GM12878 (cell line): ENCODE data around the gene HOXB3. TPM values are rescaled to one million over a fixed set of nuclear protein-coding genes. Genes with fewer than 3 reads are reported as not detected.

Source experiments
- ATAC-seq: fragments of 200-7000 bp; cut with Tn5 transposase; 3 replicates; pipeline ENCODE4 v1.9.1; 2020; ENCODE audit warnings: mild to moderate bottlenecking, moderate library complexity
- BruUV-seq: library from RNA; stranded (reverse); fragments of 400-500 nt; replicated peaks from 2 replicates; lab custom pipeline; 2021; lab: Mats Ljungman, UMichigan
- CTCF ChIA-PET: fragments of 300-600 bp; sonication (Branson Sonifier 250); formaldehyde crosslinking; extraction: SDS; loops from one replicate; lab custom pipeline; 2021; ENCODE audit warnings: inconsistent platforms; lab: Yijun Ruan, JAX
- POLR2A ChIA-PET: fragments of 350-600 bp; formaldehyde crosslinking; extraction: SDS; loops from one replicate; lab custom pipeline; 2021; ENCODE audit warnings: inconsistent platforms; lab: Charles Lee
- RAD21 ChIA-PET: fragments of 300-600 bp; sonication (Branson Sonifier 250); formaldehyde crosslinking; loops from one replicate; lab custom pipeline; 2023; ENCODE audit warnings: antibody characterized with exemption; ENCODE audit not compliant: unreplicated experiment; lab: Charles Lee
- SMC1A ChIA-PET: fragments of 300-600 bp; sonication (Branson Sonifier 250); formaldehyde crosslinking; loops from one replicate; lab custom pipeline; 2023; ENCODE audit not compliant: unreplicated experiment, uncharacterized antibody; lab: Charles Lee
- DNase-seq: peaks from one replicate; pipeline ENCODE4 v3.0.0-alpha.2; 2011; ENCODE audit warnings: low read depth, low spot score
- FAIRE-seq: peaks from 3 replicates; lab custom pipeline; 2011; peaks lifted over from hg19 to GRCh38; lab: Jason Lieb, UNC
- H2AFZ ChIP-seq: 2 replicates; pipeline ENCODE4 v1.6.0; 2011; ENCODE audit warnings: low read depth, low read length, control low read depth; ENCODE audit not compliant: control insufficient read depth
- H3K27ac ChIP-seq: 2 replicates; pipeline ENCODE4 v1.5.1; 2011; ENCODE audit warnings: control low read depth; ENCODE audit not compliant: control insufficient read depth, insufficient read depth
- H3K27me3 ChIP-seq, 2 experiments: replicated peaks in 1 of 2; 2 replicates each; pipeline versions ENCODE4 v1.6.0 to v1.6.1; 2011; ENCODE audit warnings: low read length in 1 of 2; ENCODE audit not compliant: control insufficient read depth in 2 of 2, insufficient read depth in 2 of 2
- H3K36me3 ChIP-seq, 2 experiments: 2 replicates each; pipeline ENCODE4 v1.5.1; 2011; ENCODE audit warnings: low read length in 1 of 2; ENCODE audit not compliant: control insufficient read depth in 2 of 2, insufficient read depth in 2 of 2
- H3K4me1 ChIP-seq: 2 replicates; pipeline ENCODE4 v1.6.1; 2011; ENCODE audit warnings: mild to moderate bottlenecking, low read length, moderate library complexity, mixed read lengths; ENCODE audit not compliant: control insufficient read depth, insufficient read depth
- H3K4me2 ChIP-seq: 2 replicates; pipeline ENCODE4 v1.6.0; 2011; ENCODE audit warnings: control low read depth; ENCODE audit not compliant: control insufficient read depth, insufficient read depth
- H3K4me3 ChIP-seq: fragments of 200-600 bp; sonication (generic); 2 replicates; pipeline ENCODE4 v1.5.1; 2016
- H3K79me2 ChIP-seq: 2 replicates; pipeline ENCODE4 v1.6.0; 2011; ENCODE audit warnings: low read length; ENCODE audit not compliant: control insufficient read depth, insufficient read depth
- H3K9ac ChIP-seq: 2 replicates; pipeline ENCODE4 v1.8.0; 2011; ENCODE audit warnings: low read length, control low read depth, mixed read lengths; ENCODE audit not compliant: control insufficient read depth, insufficient read depth
- H3K9me3 ChIP-seq: replicated peaks from 3 replicates; pipeline ENCODE4 v1.5.1; 2011; ENCODE audit warnings: mild to moderate bottlenecking, low read length; ENCODE audit not compliant: control insufficient read depth, insufficient read depth
- H4K20me1 ChIP-seq: 2 replicates; pipeline ENCODE4 v1.6.0; 2011; ENCODE audit not compliant: control insufficient read depth, insufficient read depth
- CHD2 ChIP-seq: IDR thresholded peaks from 2 replicates; pipeline ENCODE4 v1.6.1; 2011; ENCODE audit warnings: low read depth, low read length, improper control_type of control experiment, borderline replicate concordance
- IKZF2 ChIP-seq, 2 experiments: fragments of 450-650 bp; IDR thresholded peaks; 2 replicates each; pipeline ENCODE4 v1.6.1; 2017; ENCODE audit warnings: mild to moderate bottlenecking in 2 of 2, moderate library complexity in 2 of 2
- MXI1 ChIP-seq: fragments of 150-350 bp; IDR thresholded peaks from 2 replicates; pipeline ENCODE4 v1.6.1; 2011; ENCODE audit warnings: low read depth, mild to moderate bottlenecking, inconsistent platforms, low read length, improper control_type of control experiment
- MYC ChIP-seq: IDR thresholded peaks from 2 replicates; pipeline ENCODE4 v1.6.1; 2011; ENCODE audit warnings: mild to moderate bottlenecking, low read length, moderate library complexity, inconsistent platforms; ENCODE audit not compliant: insufficient read depth, insufficient replicate concordance, insufficient read length, severe bottlenecking
- NFXL1 ChIP-seq: fragments of 450-650 bp; IDR thresholded peaks from 2 replicates; pipeline ENCODE4 v1.6.1; 2017; ENCODE audit warnings: antibody characterized with exemption, mild to moderate bottlenecking, borderline replicate concordance
- NR2C1 ChIP-seq: fragments of 450-650 bp; IDR thresholded peaks from 2 replicates; pipeline ENCODE4 v1.6.1; 2017; ENCODE audit warnings: antibody characterized with exemption, mild to moderate bottlenecking, moderate library complexity
- RBBP5 ChIP-seq: fragments of 200-600 bp; sonication (generic); conservative IDR thresholded peaks from 2 replicates; pipeline ENCODE4 v1.6.1; 2016
- RFX5 ChIP-seq: IDR thresholded peaks from 2 replicates; pipeline ENCODE4 v1.6.1; 2011; ENCODE audit warnings: low read depth, low read length, improper control_type of control experiment
- RUNX3 ChIP-seq: IDR thresholded peaks from 2 replicates; pipeline ENCODE4 v1.6.1; 2012; ENCODE audit warnings: low read length, inconsistent platforms
- SMAD1 ChIP-seq: fragments of 450-650 bp; IDR thresholded peaks from 2 replicates; pipeline ENCODE4 v1.6.1; 2018; ENCODE audit warnings: mild to moderate bottlenecking, low read depth; ENCODE audit not compliant: partially characterized antibody
- YBX1 ChIP-seq: fragments of 450-650 bp; IDR thresholded peaks from 2 replicates; pipeline ENCODE4 v1.6.1; 2016; ENCODE audit warnings: antibody characterized with exemption
- WGBS: methylation state at CpG from one replicate; pipeline ENCODE4 v1.1.6; 2016; ENCODE audit warnings: low lambda C conversion rate; ENCODE audit not compliant: insufficient replicate concordance, insufficient coverage; ENCODE audit errors: missing lambda C conversion rate; 5-methylcytosine and 5-hydroxymethylcytosine counted together
- in situ Hi-C: fragments of 300-500 bp; cut with MboI; formaldehyde crosslinking; loops from 9 replicates; pipeline ENCODE4 v1.14.3; 2018; ENCODE audit warnings: mixed read lengths
- intact Hi-C: fragments of 100-400 bp; cut with micrococcal nuclease; formaldehyde crosslinking; loops from one replicate; pipeline ENCODE4 v1.14.2; 2022; ENCODE audit not compliant: unreplicated experiment
- polyA plus RNA-seq, 11 experiments: library from polyadenylated mRNA; depleted of rRNA in 4 of 11; unstranded in 6 of 11; stranded (reverse) in 5 of 11; fragments of >200 nt; fragmentation: Nextera tagmentation in 4 of 11; fragmentation: Illumina TruSeq in 1 of 11; extraction: Ambion mirVana in 4 of 11; extraction: Trizol in 1 of 11; gene quantifications; 1 replicate in 1 of 11; 2 replicates in 10 of 11; pipeline versions ENCODE4 v1.2.1 to v1.2.3, GENCODE V29; 2011 to 2016; ENCODE audit warnings: inconsistent platforms in 2 of 11, missing spikeins in 2 of 11, low read depth in 1 of 11
- total RNA-seq, 4 experiments: library from RNA; depleted of rRNA in 3 of 4; stranded (reverse); fragments of >200 nt in 3 of 4; fragmentation: Illumina TruSeq in 1 of 4; extraction: Trizol in 1 of 4; gene quantifications; 2 replicates each; pipeline versions ENCODE4 v1.2.1 to v1.2.3, GENCODE V29; 2013 to 2021
- TF ChIP-seq, protein P1 (sequence below): fragments of 450-650 bp; IDR thresholded peaks from 2 replicates; pipeline ENCODE4 v1.6.1; 2016; ENCODE audit warnings: mild to moderate bottlenecking, moderate library complexity, borderline replicate concordance
- TF ChIP-seq, protein P2 (sequence below): fragments of 450-650 bp; conservative IDR thresholded peaks from 2 replicates; pipeline ENCODE4 v1.6.1; 2017; ENCODE audit warnings: mild to moderate bottlenecking, moderate library complexity

The HOXB3 gene
- total and polyA plus RNA-seq, 10 of the 15 experiments (the other 5 are each of a cell fraction or from before 2014, with no cell fraction given): 0.19 to 7.7 (median 2.9) TPM

DNA sequence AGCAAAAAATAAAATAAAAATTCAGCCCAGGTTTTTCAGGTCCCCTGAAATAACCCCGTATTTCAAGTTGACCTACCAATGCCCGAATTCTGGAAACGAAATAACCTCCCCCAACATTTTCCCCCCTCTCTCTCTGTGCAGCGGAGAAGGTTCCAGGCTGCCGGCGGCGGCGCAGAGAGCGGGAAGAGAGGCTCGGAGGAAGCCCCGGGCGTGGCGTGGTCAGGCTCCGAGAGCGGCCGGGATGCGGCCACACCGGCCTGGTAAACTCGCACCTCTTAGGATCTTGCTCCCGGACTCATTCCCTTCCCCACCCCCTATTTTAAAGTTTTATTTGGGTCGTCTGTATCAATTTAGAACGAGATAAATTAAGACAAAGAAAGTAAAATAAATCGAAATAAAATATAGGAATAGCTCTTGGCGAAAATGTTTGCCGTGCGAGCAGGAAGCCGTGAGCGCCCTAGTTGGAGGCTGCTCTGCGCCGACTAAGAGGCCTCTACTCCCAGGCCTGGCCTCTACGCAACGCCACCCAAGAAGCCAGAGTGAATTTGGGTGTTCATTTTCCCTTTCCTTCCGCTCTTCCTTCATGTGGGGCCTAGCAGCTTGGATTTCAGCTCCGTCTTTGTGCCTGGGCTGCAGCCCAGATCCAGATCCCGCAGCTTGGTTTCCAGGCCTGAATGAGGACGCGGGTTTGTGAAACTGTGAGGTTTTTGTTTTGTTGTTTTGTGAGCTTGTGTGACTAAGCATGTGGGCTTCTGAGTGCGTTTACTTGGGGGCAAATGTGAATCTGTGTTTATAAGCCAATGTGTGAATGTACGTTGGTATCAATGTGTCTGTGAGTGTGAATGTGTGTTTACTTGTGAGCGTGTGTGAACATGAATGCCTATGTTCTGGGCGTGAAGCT is 16.2 kb upstream of the HOXB3 start:
- Histone ChIP-seq H3K4me3 (no peak overlapping the region), H2AFZ (no peak overlapping the region), H3K79me2 (no peaks in the 10 kb centered on the region), H3K27ac (no peak overlapping the region), H3K9me3 (no peaks in the 10 kb centered on the region), H4K20me1 (no peaks in the 10 kb centered on the region), H3K27me3 (peaks cover 5 to 9% of the 10 kb centered on the region in 2 experiments), H3K36me3 (no peaks in the 10 kb centered on the region), H3K4me1 (peaks cover 5% of the 10 kb centered on the region), H3K4me2 (no peak overlapping the region), H3K9ac (no peak overlapping the region)
- SMC1A ChIA-PET: interaction anchor here (1.2 to 1.3 kb wide), 2 partner anchors 9 to 12 kb away, joined by 3 to 4 read pairs; no protein-coding TSS in a partner anchor
- ATAC-seq: no peak
- no peak for FAIRE-seq
- no peak for DNase-seq
- RAD21 ChIA-PET: interaction anchor here (0.8 to 1.4 kb wide), 3 partner anchors 12 to 272 kb away, joined by 3 to 5 read pairs (median 3); partner anchors contain the start of gene HOXB5
- BruUV-seq: no TSS peak
- TF ChIP-seq, protein P1, sequence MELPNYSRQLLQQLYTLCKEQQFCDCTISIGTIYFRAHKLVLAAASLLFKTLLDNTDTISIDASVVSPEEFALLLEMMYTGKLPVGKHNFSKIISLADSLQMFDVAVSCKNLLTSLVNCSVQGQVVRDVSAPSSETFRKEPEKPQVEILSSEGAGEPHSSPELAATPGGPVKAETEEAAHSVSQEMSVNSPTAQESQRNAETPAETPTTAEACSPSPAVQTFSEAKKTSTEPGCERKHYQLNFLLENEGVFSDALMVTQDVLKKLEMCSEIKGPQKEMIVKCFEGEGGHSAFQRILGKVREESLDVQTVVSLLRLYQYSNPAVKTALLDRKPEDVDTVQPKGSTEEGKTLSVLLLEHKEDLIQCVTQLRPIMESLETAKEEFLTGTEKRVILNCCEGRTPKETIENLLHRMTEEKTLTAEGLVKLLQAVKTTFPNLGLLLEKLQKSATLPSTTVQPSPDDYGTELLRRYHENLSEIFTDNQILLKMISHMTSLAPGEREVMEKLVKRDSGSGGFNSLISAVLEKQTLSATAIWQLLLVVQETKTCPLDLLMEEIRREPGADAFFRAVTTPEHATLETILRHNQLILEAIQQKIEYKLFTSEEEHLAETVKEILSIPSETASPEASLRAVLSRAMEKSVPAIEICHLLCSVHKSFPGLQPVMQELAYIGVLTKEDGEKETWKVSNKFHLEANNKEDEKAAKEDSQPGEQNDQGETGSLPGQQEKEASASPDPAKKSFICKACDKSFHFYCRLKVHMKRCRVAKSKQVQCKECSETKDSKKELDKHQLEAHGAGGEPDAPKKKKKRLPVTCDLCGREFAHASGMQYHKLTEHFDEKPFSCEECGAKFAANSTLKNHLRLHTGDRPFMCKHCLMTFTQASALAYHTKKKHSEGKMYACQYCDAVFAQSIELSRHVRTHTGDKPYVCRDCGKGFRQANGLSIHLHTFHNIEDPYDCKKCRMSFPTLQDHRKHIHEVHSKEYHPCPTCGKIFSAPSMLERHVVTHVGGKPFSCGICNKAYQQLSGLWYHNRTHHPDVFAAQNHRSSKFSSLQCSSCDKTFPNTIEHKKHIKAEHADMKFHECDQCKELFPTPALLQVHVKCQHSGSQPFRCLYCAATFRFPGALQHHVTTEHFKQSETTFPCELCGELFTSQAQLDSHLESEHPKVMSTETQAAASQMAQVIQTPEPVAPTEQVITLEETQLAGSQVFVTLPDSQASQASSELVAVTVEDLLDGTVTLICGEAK: no peak
- TF ChIP-seq CHD2 (no peak), MXI1 (no peak), NR2C1 (no peak), SMAD1 (no peak), NFXL1 (no peak), YBX1 (no peak), RBBP5 (no peak), MYC (no peak), IKZF2 (IDR thresholded peaks at IDR 0.05) (no peak), RUNX3 (no peak), RFX5 (no peak)
- TF ChIP-seq, protein P2, sequence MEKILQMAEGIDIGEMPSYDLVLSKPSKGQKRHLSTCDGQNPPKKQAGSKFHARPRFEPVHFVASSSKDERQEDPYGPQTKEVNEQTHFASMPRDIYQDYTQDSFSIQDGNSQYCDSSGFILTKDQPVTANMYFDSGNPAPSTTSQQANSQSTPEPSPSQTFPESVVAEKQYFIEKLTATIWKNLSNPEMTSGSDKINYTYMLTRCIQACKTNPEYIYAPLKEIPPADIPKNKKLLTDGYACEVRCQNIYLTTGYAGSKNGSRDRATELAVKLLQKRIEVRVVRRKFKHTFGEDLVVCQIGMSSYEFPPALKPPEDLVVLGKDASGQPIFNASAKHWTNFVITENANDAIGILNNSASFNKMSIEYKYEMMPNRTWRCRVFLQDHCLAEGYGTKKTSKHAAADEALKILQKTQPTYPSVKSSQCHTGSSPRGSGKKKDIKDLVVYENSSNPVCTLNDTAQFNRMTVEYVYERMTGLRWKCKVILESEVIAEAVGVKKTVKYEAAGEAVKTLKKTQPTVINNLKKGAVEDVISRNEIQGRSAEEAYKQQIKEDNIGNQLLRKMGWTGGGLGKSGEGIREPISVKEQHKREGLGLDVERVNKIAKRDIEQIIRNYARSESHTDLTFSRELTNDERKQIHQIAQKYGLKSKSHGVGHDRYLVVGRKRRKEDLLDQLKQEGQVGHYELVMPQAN: no peak
- intact Hi-C loops: no loop called here
- WGBS: 90% methylated on average over 41 of the region's 41 CpGs
- in situ Hi-C loops: no loop called here
- POLR2A ChIA-PET: no interaction called here
- CTCF ChIA-PET: interaction anchor here (0.7 to 2.3 kb wide), 4 partner anchors 23 to 347 kb away, joined by 3 to 6 read pairs (median 4); no protein-coding TSS in a partner anchor
